ENCODE measurements around the gene JHY. TPM values are rescaled to one million over a fixed set of nuclear protein-coding genes. Genes with fewer than 3 reads are reported as not detected.

JHY gene
- total and polyA plus RNA-seq, 2 donors (not counting 1 experiment from before 2014, with no cell fraction given): 1.6 to 3.5 TPM

GRCh38 chr11:122998727-122999366 is 116.3 kb downstream of the JHY start:
- H3K27me3 ChIP-seq (ENCODE audit: control insufficient read depth, insufficient read depth, low read length): peaks cover 15% of the 10 kb centered on the region
- H3K4me2 ChIP-seq (ENCODE audit: extremely low read depth, insufficient read depth, low read length): no peak overlapping the region
- no peaks in the 10 kb centered on the region for H3K9me3 ChIP-seq (ENCODE audit: control insufficient read depth, insufficient read depth, low read depth, low read length)
- no peak overlapping the region for H2AFZ ChIP-seq (ENCODE audit: low read length)
- H3K4me3 ChIP-seq (replicated peaks in 1 of 4; ENCODE audit: control extremely low read depth in 1 of 4, insufficient read depth in 1 of 4, low read depth in 3 of 4, low read length in 4 of 4): no peak overlapping the region
- no peaks in the 10 kb centered on the region for H3K36me3 ChIP-seq (ENCODE audit: control insufficient read depth, insufficient read depth, low read length)
- H3K9ac ChIP-seq (ENCODE audit: insufficient read depth, low read length): no peak overlapping the region
- no peaks in the 10 kb centered on the region for H3K79me2 ChIP-seq (ENCODE audit: control insufficient read depth, insufficient read depth, low read length)
- no peak overlapping the region for H3K27ac ChIP-seq (ENCODE audit: insufficient read depth, low read length)
- no peaks in the 10 kb centered on the region for H3K4me1 ChIP-seq (ENCODE audit: control insufficient read depth, extremely low read depth, insufficient read depth, low read length)
- TF ChIP-seq EZH2 (IDR thresholded peaks at IDR 0.05; ENCODE audit: low read length, missing control alignments) (no peak), CTCF (conservative IDR thresholded peaks at IDR 0.05 in 1 of 2, IDR thresholded peaks at IDR 0.05 in 1 of 2; ENCODE audit: low read depth in 1 of 2, low read length in 2 of 2) (no peak)
- no peaks in the 10 kb centered on the region for H4K20me1 ChIP-seq (ENCODE audit: control insufficient read depth, extremely low read depth, insufficient read depth, low read length)
- peak in 1 of 2 donors; percentile 60 for DNase-seq (ENCODE audit: low read depth in 2 of 2)

GRCh38 chr11:123000721-123001120 is 118.2 kb downstream of the JHY start:
- no peaks in the 10 kb centered on the region for H3K79me2 ChIP-seq (ENCODE audit: control insufficient read depth, insufficient read depth, low read length)
- H2AFZ ChIP-seq (ENCODE audit: low read length): no peak overlapping the region
- H3K9me3 ChIP-seq (ENCODE audit: control insufficient read depth, insufficient read depth, low read depth, low read length): no peaks in the 10 kb centered on the region
- H3K27ac ChIP-seq (ENCODE audit: insufficient read depth, low read length): no peak overlapping the region
- no peak overlapping the region for H3K9ac ChIP-seq (ENCODE audit: insufficient read depth, low read length)
- H4K20me1 ChIP-seq (ENCODE audit: control insufficient read depth, extremely low read depth, insufficient read depth, low read length): no peaks in the 10 kb centered on the region
- no peak overlapping the region for H3K4me3 ChIP-seq (replicated peaks in 1 of 4; ENCODE audit: control extremely low read depth in 1 of 4, insufficient read depth in 1 of 4, low read depth in 3 of 4, low read length in 4 of 4)
- H3K36me3 ChIP-seq (ENCODE audit: control insufficient read depth, insufficient read depth, low read length): no peaks in the 10 kb centered on the region
- no peak for DNase-seq (ENCODE audit: low read depth in 2 of 2)
- H3K27me3 ChIP-seq (ENCODE audit: control insufficient read depth, insufficient read depth, low read length): peaks cover 7% of the 10 kb centered on the region
- H3K4me1 ChIP-seq (ENCODE audit: control insufficient read depth, extremely low read depth, insufficient read depth, low read length): no peaks in the 10 kb centered on the region
- TF ChIP-seq CTCF (conservative IDR thresholded peaks at IDR 0.05 in 1 of 2, IDR thresholded peaks at IDR 0.05 in 1 of 2; ENCODE audit: low read depth in 1 of 2, low read length in 2 of 2) (no peak), EZH2 (IDR thresholded peaks at IDR 0.05; ENCODE audit: low read length, missing control alignments) (no peak)
- no peak overlapping the region for H3K4me2 ChIP-seq (ENCODE audit: extremely low read depth, insufficient read depth, low read length)

GRCh38 chr11:123006860-123007542 is 124.4 kb downstream of the JHY start:
- no peak overlapping the region for H3K9ac ChIP-seq (ENCODE audit: insufficient read depth, low read length)
- no peaks in the 10 kb centered on the region for H3K79me2 ChIP-seq (ENCODE audit: control insufficient read depth, insufficient read depth, low read length)
- no peaks in the 10 kb centered on the region for H3K4me1 ChIP-seq (ENCODE audit: control insufficient read depth, extremely low read depth, insufficient read depth, low read length)
- H3K27me3 ChIP-seq (ENCODE audit: control insufficient read depth, insufficient read depth, low read length): peaks cover 8% of the 10 kb centered on the region
- H3K27ac ChIP-seq (ENCODE audit: insufficient read depth, low read length): no peak overlapping the region
- H3K4me2 ChIP-seq (ENCODE audit: extremely low read depth, insufficient read depth, low read length): no peak overlapping the region
- TF ChIP-seq CTCF (conservative IDR thresholded peaks at IDR 0.05 in 1 of 2, IDR thresholded peaks at IDR 0.05 in 1 of 2; ENCODE audit: low read depth in 1 of 2, low read length in 2 of 2) (no peak), EZH2 (IDR thresholded peaks at IDR 0.05; ENCODE audit: low read length, missing control alignments) (no peak)
- no peaks in the 10 kb centered on the region for H3K36me3 ChIP-seq (ENCODE audit: control insufficient read depth, insufficient read depth, low read length)
- no peaks in the 10 kb centered on the region for H3K9me3 ChIP-seq (ENCODE audit: control insufficient read depth, insufficient read depth, low read depth, low read length)
- no peaks in the 10 kb centered on the region for H4K20me1 ChIP-seq (ENCODE audit: control insufficient read depth, extremely low read depth, insufficient read depth, low read length)
- no peak overlapping the region for H2AFZ ChIP-seq (ENCODE audit: low read length)
- no peak for DNase-seq (ENCODE audit: low read depth in 2 of 2)
- no peak overlapping the region for H3K4me3 ChIP-seq (replicated peaks in 1 of 4; ENCODE audit: control extremely low read depth in 1 of 4, insufficient read depth in 1 of 4, low read depth in 3 of 4, low read length in 4 of 4)

Other genes starting within 250 kb of the JHY start
- 22.9 and 44.4 TPM in 2 replicates for gene UBASH3B, start 227.0 kb upstream of the JHY start, total RNA-seq
- gene UBASH3B, start 227.0 kb upstream of the JHY start, polyA plus RNA-seq: 13.1 and 38.0 TPM in 2 replicates
- gene CRTAM, start 44.3 kb upstream of the JHY start, total RNA-seq: under 0.01 TPM in 2 replicates
- gene CRTAM, start 44.3 kb upstream of the JHY start, polyA plus RNA-seq: not detected in 2 replicates
- gene BSX, start 99.1 kb downstream of the JHY start, total RNA-seq: not detected in 2 replicates
- gene BSX, start 99.1 kb downstream of the JHY start, polyA plus RNA-seq: not detected in 2 replicates
- 2,158 and 2,829 TPM in 2 replicates for gene HSPA8, start 179.4 kb downstream of the JHY start, total RNA-seq
- 2,431 and 3,603 TPM in 2 replicates for gene HSPA8, start 179.4 kb downstream of the JHY start, polyA plus RNA-seq

All from fibroblast of lung (primary cell).